ENCODE data around the gene GLI1. TPM values are rescaled to one million over a fixed set of nuclear protein-coding genes. Genes with fewer than 3 reads are reported as not detected.

GLI1 gene
- total RNA-seq, 2 experiments from 2014 or later = 0.40 to 0.73 TPM

DNA sequence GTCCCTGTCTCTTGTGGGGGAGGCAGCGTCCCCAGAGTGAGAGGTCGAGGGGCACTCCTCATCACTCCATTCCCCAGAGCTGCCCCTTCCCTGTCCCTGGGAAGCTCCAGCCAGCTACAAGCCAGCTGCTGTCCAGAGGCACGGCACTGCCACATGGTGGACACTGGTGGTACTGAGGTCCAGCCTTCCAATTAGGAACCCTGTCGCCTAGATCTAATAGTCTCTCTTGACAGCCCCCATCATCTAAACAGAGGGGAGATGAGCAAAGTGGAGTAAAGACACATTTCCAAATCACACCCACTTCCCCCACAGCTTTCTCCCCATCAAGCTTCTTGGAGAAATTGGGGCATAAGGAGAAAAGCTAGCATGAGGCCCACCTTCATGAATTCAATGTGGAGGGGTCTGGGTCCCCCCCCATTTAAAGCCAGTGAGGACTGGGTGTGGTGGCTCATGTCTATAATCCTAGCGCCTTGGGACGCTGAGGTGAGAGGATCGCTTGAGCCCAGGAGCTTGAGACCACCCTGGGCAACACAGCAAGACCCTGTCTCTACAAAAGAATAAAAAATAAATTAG lies 6.6 kb upstream of the GLI1 start:
- ATAC-seq (peak; percentile 45), DNase-seq (peak; percentile 81)
- H3K27ac Mint-ChIP-seq = peak overlapping the region; percentile 47
- no peaks in the 10 kb centered on the region for H3K9me3 Mint-ChIP-seq (ENCODE audit: low read depth)
- H3K4me1 Mint-ChIP-seq = peaks cover 31% of the 10 kb centered on the region
- POLR2A ChIA-PET = interaction anchor here (0.5 to 1.4 kb wide), 2 partner anchors 65 to 67 kb away, joined by 3 to 4 read pairs; no protein-coding TSS in a partner anchor
- no peaks in the 10 kb centered on the region for H3K27me3 Mint-ChIP-seq
- no peaks in the 10 kb centered on the region for H3K36me3 Mint-ChIP-seq (ENCODE audit: low read depth)
- CTCF ChIA-PET = interaction anchor here (0.6 to 4.8 kb wide), 44 partner anchors 8 to 239 kb away, joined by 3 to 63 read pairs (median 4); partner anchors contain the start of gene INHBC
- intact Hi-C loops (cut with DNase I, micrococcal nuclease) = loop anchor here (1.0 to 2.0 kb wide), 5 partner anchors 146 to 240 kb away; no protein-coding TSS in a partner anchor
- H3K4me3 Mint-ChIP-seq = peak overlapping the region; percentile 31

DNA sequence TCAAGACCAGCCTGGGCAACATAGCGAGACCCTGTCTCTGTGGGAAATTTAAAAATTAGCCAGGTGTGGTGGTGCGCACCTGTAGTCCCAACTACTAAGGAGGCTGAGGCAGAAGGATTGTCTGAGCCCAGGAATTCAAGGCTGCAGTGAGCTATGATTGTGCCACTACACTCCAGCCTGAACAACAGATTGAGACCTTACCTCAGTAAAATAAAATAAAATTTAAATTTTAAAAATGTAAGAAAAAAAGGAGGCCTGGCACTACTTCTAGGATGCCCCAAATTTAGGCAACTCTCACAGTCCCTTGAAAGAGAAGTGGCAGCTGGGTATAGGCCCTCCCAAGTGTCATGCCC lies 5.4 kb upstream of the GLI1 start:
- Mint-ChIP-seq H3K27ac (peak overlapping the region; percentile 77), H3K27me3 (no peaks in the 10 kb centered on the region), H3K4me1 (peaks cover 40% of the 10 kb centered on the region), H3K36me3 (ENCODE audit: low read depth) (no peaks in the 10 kb centered on the region), H3K9me3 (ENCODE audit: low read depth) (no peaks in the 10 kb centered on the region), H3K4me3 (peak overlapping the region; percentile 49)
- ChIA-PET POLR2A (no interaction called here), CTCF (interaction anchor here (0.8 to 4.8 kb wide), 15 partner anchors 9 to 240 kb away, joined by 3 to 63 read pairs (median 4); no protein-coding TSS in a partner anchor)
- intact Hi-C loops (cut with DNase I, micrococcal nuclease) = no loop called here
- ATAC-seq (no peak), DNase-seq (no peak)

DNA sequence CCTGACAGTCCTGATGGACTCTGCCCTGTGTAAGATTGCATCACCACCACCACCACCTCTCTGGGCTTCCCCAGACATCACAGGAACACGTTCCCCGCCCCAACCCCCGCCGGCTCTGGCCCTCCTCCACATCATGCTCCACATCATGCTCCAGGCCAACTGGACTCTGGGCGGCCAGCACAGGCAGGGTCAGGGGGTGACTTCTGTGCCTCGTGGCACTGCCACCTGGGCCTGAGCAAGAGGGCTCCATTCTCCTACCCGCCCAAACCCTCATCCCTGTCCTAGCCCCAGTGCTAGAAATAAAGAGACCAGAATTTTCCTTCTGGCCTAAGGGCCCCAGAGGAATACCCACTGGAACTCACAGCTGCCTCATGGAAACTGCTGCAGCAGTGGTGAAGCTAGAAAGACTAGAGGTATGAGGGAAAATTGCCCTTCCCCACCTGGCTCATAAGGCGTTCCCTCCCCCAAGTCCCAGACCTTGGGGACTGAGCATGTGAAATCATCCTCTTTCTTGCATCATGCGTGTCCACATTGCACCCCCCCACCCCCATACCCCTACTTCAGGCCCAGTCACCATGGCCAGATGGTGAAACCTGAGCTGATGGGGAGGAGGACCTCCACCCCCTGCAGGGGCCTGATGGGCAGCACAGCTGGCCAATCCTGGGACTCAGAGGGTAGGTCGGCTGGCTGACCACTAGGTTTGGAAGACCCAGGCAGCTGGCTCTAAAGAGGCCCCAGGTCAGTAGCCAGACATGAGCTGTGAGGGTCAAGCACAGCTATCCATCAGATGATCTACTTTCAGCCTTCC lies 4.8 kb upstream of the GLI1 start, which contains the start of gene INHBE:
INHBE (plus strand) TSS at position 742 of the 808 bp plus-strand sequence. CDS start 230 bp downstream, outside the sequence.
- POLR2A ChIA-PET = interaction anchor here (0.6 to 0.9 kb wide), 2 partner anchors 17 to 421 kb away, joined by 4 read pairs; no protein-coding TSS in a partner anchor
- CTCF ChIA-PET = interaction anchor here (0.6 to 4.8 kb wide), 29 partner anchors 8 to 241 kb away, joined by 3 to 63 read pairs (median 4); partner anchors contain the start of gene ARHGAP9
- intact Hi-C loops (cut with DNase I, micrococcal nuclease) = loop anchor here in 1 of 2 experiments (5.0 kb wide), 1 partner anchor 168 kb away; no protein-coding TSS in a partner anchor
- H3K27ac Mint-ChIP-seq = peak within 1 kb of the TSS; percentile 77
- H3K4me3 Mint-ChIP-seq = peak within 1 kb of the TSS; percentile 69
- H3K36me3 Mint-ChIP-seq (ENCODE audit: low read depth) = no peaks in the 10 kb centered on the region
- DNase-seq (peak; percentile 61), ATAC-seq (no peak)
- H3K27me3 Mint-ChIP-seq = no peaks in the 10 kb centered on the region
- no peaks in the 10 kb centered on the region for H3K9me3 Mint-ChIP-seq (ENCODE audit: low read depth)
- H3K4me1 Mint-ChIP-seq = peaks cover 42% of the 10 kb centered on the region

- ATAC-seq = peak; percentile 7
- H3K27ac Mint-ChIP-seq = peak overlapping the region; percentile 67
- intact Hi-C loops (cut with DNase I, micrococcal nuclease) = loop anchor here in 1 of 2 experiments (5.0 kb wide), 1 partner anchor 167 kb away; no protein-coding TSS in a partner anchor
- H3K27me3 Mint-ChIP-seq = peaks cover 4% of the 10 kb centered on the region
- H3K4me3 Mint-ChIP-seq = peak overlapping the region; percentile 69
- POLR2A ChIA-PET = interaction anchor here (0.6 to 0.9 kb wide), 4 partner anchors 16 to 702 kb away, joined by 3 to 10 read pairs (median 4); no protein-coding TSS in a partner anchor
- H3K36me3 Mint-ChIP-seq (ENCODE audit: low read depth) = no peaks in the 10 kb centered on the region
- DNase-seq = peak; percentile 33
- CTCF ChIA-PET = interaction anchor here (0.5 to 2.7 kb wide), 37 partner anchors 10 to 228 kb away, joined by 3 to 13 read pairs (median 3); partner anchors contain the start of gene ARHGAP9
- peaks cover 47% of the 10 kb centered on the region for H3K4me1 Mint-ChIP-seq
- no peaks in the 10 kb centered on the region for H3K9me3 Mint-ChIP-seq (ENCODE audit: low read depth)
Measured at GRCh38 chr12:57455374-57456144, 4.0 kb upstream of the GLI1 start.

DNA sequence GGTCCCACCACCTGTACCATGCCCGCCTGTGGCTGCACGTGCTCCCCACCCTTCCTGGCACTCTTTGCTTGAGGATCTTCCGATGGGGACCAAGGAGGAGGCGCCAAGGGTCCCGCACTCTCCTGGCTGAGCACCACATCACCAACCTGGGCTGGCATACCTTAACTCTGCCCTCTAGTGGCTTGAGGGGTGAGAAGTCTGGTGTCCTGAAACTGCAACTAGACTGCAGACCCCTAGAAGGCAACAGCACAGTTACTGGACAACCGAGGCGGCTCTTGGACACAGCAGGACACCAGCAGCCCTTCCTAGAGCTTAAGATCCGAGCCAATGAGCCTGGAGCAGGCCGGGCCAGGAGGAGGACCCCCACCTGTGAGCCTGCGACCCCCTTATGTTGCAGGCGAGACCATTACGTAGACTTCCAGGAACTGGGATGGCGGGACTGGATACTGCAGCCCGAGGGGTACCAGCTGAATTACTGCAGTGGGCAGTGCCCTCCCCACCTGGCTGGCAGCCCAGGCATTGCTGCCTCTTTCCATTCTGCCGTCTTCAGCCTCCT lies 3.4 kb upstream of the GLI1 start:
- POLR2A ChIA-PET = interaction anchor here (0.6 to 0.7 kb wide), 2 partner anchors 91 to 703 kb away, joined by 3 to 10 read pairs; no protein-coding TSS in a partner anchor
- H3K4me3 Mint-ChIP-seq = peak overlapping the region; percentile 69
- H3K36me3 Mint-ChIP-seq (ENCODE audit: low read depth) = no peaks in the 10 kb centered on the region
- peaks cover 4% of the 10 kb centered on the region for H3K27me3 Mint-ChIP-seq
- peak overlapping the region; percentile 66 for H3K27ac Mint-ChIP-seq
- DNase-seq (peak; percentile 74), ATAC-seq (peak; percentile 34)
- H3K4me1 Mint-ChIP-seq = peaks cover 52% of the 10 kb centered on the region
- no peaks in the 10 kb centered on the region for H3K9me3 Mint-ChIP-seq (ENCODE audit: low read depth)
- intact Hi-C loops (cut with DNase I, micrococcal nuclease) = loop anchor here in 1 of 2 experiments (5.0 kb wide), 1 partner anchor 166 kb away; no protein-coding TSS in a partner anchor
- CTCF ChIA-PET = interaction anchor here (0.5 to 2.7 kb wide), 25 partner anchors 9 to 229 kb away, joined by 3 to 13 read pairs (median 4); partner anchors contain the start of gene ARHGAP9

- POLR2A ChIA-PET = no interaction called here
- DNase-seq = no peak
- Mint-ChIP-seq H3K4me1 (peaks cover 56% of the 10 kb centered on the region), H3K4me3 (no peak overlapping the region), H3K9me3 (ENCODE audit: low read depth) (no peaks in the 10 kb centered on the region), H3K36me3 (ENCODE audit: low read depth) (no peaks in the 10 kb centered on the region), H3K27ac (no peak overlapping the region), H3K27me3 (peaks cover 4% of the 10 kb centered on the region)
- intact Hi-C loops (cut with DNase I, micrococcal nuclease) = loop anchor here in 1 of 2 experiments (5.0 kb wide), 1 partner anchor 165 kb away; no protein-coding TSS in a partner anchor
- CTCF ChIA-PET = interaction anchor here (0.6 to 1.9 kb wide), 9 partner anchors 12 to 228 kb away, joined by 3 to 8 read pairs (median 4); no protein-coding TSS in a partner anchor
- no peak for ATAC-seq
Measured at GRCh38 chr12:57456737-57457490, 2.7 kb upstream of the GLI1 start.

- Mint-ChIP-seq H3K27me3 (peaks cover 4% of the 10 kb centered on the region), H3K36me3 (ENCODE audit: low read depth) (no peaks in the 10 kb centered on the region), H3K4me1 (peaks cover 58% of the 10 kb centered on the region), H3K27ac (peak overlapping the region; percentile 94), H3K9me3 (ENCODE audit: low read depth) (no peaks in the 10 kb centered on the region), H3K4me3 (peak overlapping the region; percentile 84)
- intact Hi-C loops (cut with DNase I, micrococcal nuclease) = loop anchor here (1.0 to 5.0 kb wide), 9 partner anchors 18 to 286 kb away; partner anchors contain the start of genes R3HDM2 (in 2 of the 2), DDIT3 (in 1 of the 2), MARS1 (in 1 of the 2) and TSPAN31 (in 1 of the 2)
- ChIA-PET CTCF (interaction anchor here (0.6 to 2.2 kb wide), 51 partner anchors 8 to 774 kb away, joined by 3 to 23 read pairs (median 5); partner anchors contain the start of genes ARHGAP9, DCTN2, INHBC and STAT6), POLR2A (interaction anchor here (0.6 to 1.0 kb wide), 4 partner anchors 17 to 350 kb away, joined by 3 to 4 read pairs (median 3); no protein-coding TSS in a partner anchor)
- no peak for ATAC-seq
- DNase-seq = no peak
Measured at GRCh38 chr12:57458665-57459054, 925 bp upstream of the GLI1 start.

DNA sequence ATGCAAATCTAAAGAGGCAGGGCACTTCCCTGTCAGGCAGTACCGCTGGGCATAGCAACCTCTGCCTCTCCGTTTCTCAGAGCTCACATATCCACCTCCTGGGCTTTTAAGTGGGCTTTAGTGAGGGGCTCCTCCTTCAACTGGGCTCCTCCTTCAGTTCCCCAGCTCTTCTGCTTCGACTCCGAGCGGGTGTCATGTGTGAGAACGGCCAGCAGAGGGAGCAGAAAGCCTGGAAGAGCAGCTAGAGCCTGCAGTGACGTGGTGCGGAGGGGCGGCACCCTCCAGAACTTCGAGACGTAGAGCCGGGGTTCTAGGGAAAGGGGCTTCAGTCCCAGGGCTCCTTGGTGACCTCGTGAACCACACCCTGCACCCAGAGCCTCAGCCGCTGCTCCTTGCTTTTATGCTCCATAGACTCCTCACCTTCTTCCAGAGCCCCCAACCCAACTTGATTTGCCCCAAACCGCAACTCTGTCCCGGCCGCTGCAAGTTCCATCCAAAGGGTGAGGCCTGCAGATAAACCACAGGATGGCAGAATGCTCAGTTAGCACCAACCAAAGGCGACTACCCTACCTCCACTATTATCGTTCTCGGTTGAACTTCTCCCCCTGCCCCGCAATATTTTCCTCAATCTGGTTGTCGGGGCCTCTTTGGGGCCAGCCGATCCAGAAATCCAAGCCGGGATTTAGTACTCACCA lies 383 bp upstream of the GLI1 start:
- no peaks in the 10 kb centered on the region for H3K36me3 Mint-ChIP-seq (ENCODE audit: low read depth)
- ATAC-seq = peak; percentile 64
- peak overlapping the region; percentile 84 for H3K4me3 Mint-ChIP-seq
- peaks cover 63% of the 10 kb centered on the region for H3K4me1 Mint-ChIP-seq
- intact Hi-C loops (cut with DNase I, micrococcal nuclease) = loop anchor here (1.0 to 5.0 kb wide), 9 partner anchors 17 to 286 kb away; partner anchors contain the start of genes R3HDM2 (in 2 of the 2), DDIT3 (in 1 of the 2), MARS1 (in 1 of the 2) and TSPAN31 (in 1 of the 2)
- DNase-seq = peak; percentile 97
- CTCF ChIA-PET = interaction anchor here (0.6 to 2.2 kb wide), 50 partner anchors 9 to 774 kb away, joined by 3 to 23 read pairs (median 5); partner anchors contain the start of genes ARHGAP9, DCTN2, INHBC and STAT6
- POLR2A ChIA-PET = interaction anchor here (0.6 to 1.0 kb wide), 4 partner anchors 16 to 350 kb away, joined by 3 to 4 read pairs (median 3); no protein-coding TSS in a partner anchor
- H3K27me3 Mint-ChIP-seq = peaks cover 4% of the 10 kb centered on the region
- H3K27ac Mint-ChIP-seq = peak overlapping the region; percentile 94
- H3K9me3 Mint-ChIP-seq (ENCODE audit: low read depth) = no peaks in the 10 kb centered on the region

DNA sequence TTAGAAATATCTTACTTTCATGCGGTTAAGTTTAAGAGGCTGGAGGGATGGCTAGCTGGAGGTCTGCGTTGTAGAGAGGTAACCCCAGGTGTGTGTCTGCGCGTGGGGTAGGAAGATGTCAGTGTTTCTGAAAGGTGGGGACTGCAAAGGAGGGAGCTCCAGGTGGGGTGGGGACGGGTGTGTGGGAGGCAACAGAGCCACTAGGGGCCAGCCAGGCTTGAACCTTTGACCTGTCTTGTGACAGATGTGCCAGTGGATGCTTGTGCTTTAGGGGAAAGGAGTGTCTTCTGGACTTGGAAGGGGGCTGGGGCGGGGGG lies 841 bp downstream of the GLI1 start:
- ATAC-seq (no peak), DNase-seq (peak; percentile 45)
- peaks cover 64% of the 10 kb centered on the region for H3K4me1 Mint-ChIP-seq
- peak overlapping the region; percentile 84 for H3K4me3 Mint-ChIP-seq
- POLR2A ChIA-PET = interaction anchor here (1.1 kb wide), 1 partner anchor 285 kb away, joined by 3 read pairs; the partner anchor contains the start of gene TSPAN31
- no peaks in the 10 kb centered on the region for H3K36me3 Mint-ChIP-seq (ENCODE audit: low read depth)
- peaks cover 4% of the 10 kb centered on the region for H3K27me3 Mint-ChIP-seq
- no peaks in the 10 kb centered on the region for H3K9me3 Mint-ChIP-seq (ENCODE audit: low read depth)
- CTCF ChIA-PET = interaction anchor here (0.6 to 6.8 kb wide), 14 partner anchors 9 to 436 kb away, joined by 3 to 58 read pairs (median 3); no protein-coding TSS in a partner anchor
- intact Hi-C loops (cut with DNase I, micrococcal nuclease) = loop anchor here in 1 of 2 experiments (5.0 kb wide), 1 partner anchor 373 kb away; the partner anchor contains the start of gene NAB2
- H3K27ac Mint-ChIP-seq = no peak overlapping the region
